GM19468 (cell line): ENCODE measurements around the gene MTHFD1L.

Experiments
- ATAC-seq: cut with Tn5 transposase; IDR thresholded peaks from one replicate; pipeline ENCODE4 v1.9.1; 2021; ENCODE audit warnings: mild to moderate bottlenecking, moderate library complexity, moderate number of reproducible peaks; ENCODE audit not compliant: unreplicated experiment; ENCODE audit errors: extremely low read depth

MTHFD1L gene

GRCh38 chr6:151136141-151136755 is 270.7 kb downstream of the MTHFD1L start:
- no peak for ATAC-seq

- no peak for ATAC-seq
These were observed 272.0 kb downstream of the MTHFD1L start for GRCh38 chr6:151137542-151137941.

- no peak for ATAC-seq
These were observed 274.0 kb downstream of the MTHFD1L start for GRCh38 chr6:151139524-151139923.

- ATAC-seq, result no peak
These were observed 275.3 kb downstream of the MTHFD1L start for GRCh38 chr6:151140767-151141166.

GRCh38 chr6:151141685-151142084 is 276.2 kb downstream of the MTHFD1L start:
- no peak for ATAC-seq

- ATAC-seq, result no peak
These were observed 277.2 kb downstream of the MTHFD1L start for GRCh38 chr6:151142676-151143075.

- ATAC-seq, result no peak
These were observed 277.8 kb downstream of the MTHFD1L start for GRCh38 chr6:151143337-151143736.

- no peak for ATAC-seq
These were observed 278.3 kb downstream of the MTHFD1L start for GRCh38 chr6:151143806-151144205.

GRCh38 chr6:151147118-151147832 is 281.8 kb downstream of the MTHFD1L start:
- ATAC-seq, result no peak

- no peak for ATAC-seq
These were observed 282.6 kb downstream of the MTHFD1L start for GRCh38 chr6:151148111-151148510.

GRCh38 chr6:151149793-151150192 is 284.3 kb downstream of the MTHFD1L start:
- ATAC-seq, result no peak
